Parathyroid adenoma (tissue), 2 donors: ENCODE measurements around the gene LRRC23.
A peak's percentile ranks its signal among the peaks of the same experiment; 100 is the strongest.
"Not testable (repeated sequence)": the region's sequence is repeated elsewhere in the genome, so short reads cannot be mapped to it uniquely, and the experiment has no call there.

Source experiments
- H2AFZ ChIP-seq: fragments of 300-600 bp; sonication (generic); one replicate; pipeline ENCODE4 v1.7.0; 2017; ENCODE audit warnings: antibody characterized with exemption, mild to moderate bottlenecking
- H3K27ac ChIP-seq: fragments of 300-600 bp; sonication (generic); one replicate; pipeline ENCODE4 v1.7.0; 2017
- H3K27me3 ChIP-seq: fragments of 300-600 bp; sonication (generic); one replicate; pipeline ENCODE4 v1.7.0; 2017; ENCODE audit warnings: low read length; ENCODE audit not compliant: control insufficient read depth, insufficient read depth
- H3K36me3 ChIP-seq: fragments of 300-600 bp; sonication (generic); one replicate; pipeline ENCODE4 v1.7.0; 2017; ENCODE audit warnings: low read length; ENCODE audit not compliant: control insufficient read depth, insufficient read depth
- H3K4me1 ChIP-seq: fragments of 300-600 bp; sonication (generic); one replicate; pipeline ENCODE4 v1.7.0; 2017; ENCODE audit warnings: control low read depth
- H3K4me2 ChIP-seq: fragments of 300-600 bp; sonication (generic); one replicate; pipeline ENCODE4 v1.7.0; 2017; ENCODE audit warnings: low read length
- H3K4me3 ChIP-seq: fragments of 300-600 bp; sonication (generic); one replicate; pipeline ENCODE4 v1.7.0; 2017; ENCODE audit warnings: low read depth, low read length
- H3K79me2 ChIP-seq: fragments of 300-600 bp; sonication (generic); one replicate; pipeline ENCODE4 v1.7.0; 2017; ENCODE audit warnings: control low read depth
- H3K9ac ChIP-seq: fragments of 300-600 bp; sonication (generic); one replicate; pipeline ENCODE4 v1.7.0; 2017; ENCODE audit warnings: mild to moderate bottlenecking
- H3K9me3 ChIP-seq: fragments of 300-600 bp; sonication (generic); one replicate; pipeline ENCODE4 v1.7.0; 2017; ENCODE audit warnings: low read length; ENCODE audit not compliant: control insufficient read depth
- CTCF ChIP-seq: fragments of 300-600 bp; sonication (generic); IDR thresholded peaks from one replicate; pipeline ENCODE4 v1.7.0; 2017; ENCODE audit warnings: antibody characterized with exemption, mild to moderate bottlenecking
- donor health status: primary hyperparathyroidism.

LRRC23 gene

GRCh38 chr12:6890789-6891645 is 13.6 kb upstream of the LRRC23 start:
- no peaks in the 10 kb centered on the region for H3K36me3 ChIP-seq
- peak overlapping the region; percentile 78 for H3K4me2 ChIP-seq
- no peaks in the 10 kb centered on the region for H3K27me3 ChIP-seq
- peak overlapping the region; percentile 81 for H3K27ac ChIP-seq
- H3K9me3 ChIP-seq, result no peaks in the 10 kb centered on the region
- H3K79me2 ChIP-seq, result no peaks in the 10 kb centered on the region
- no peak overlapping the region for H3K9ac ChIP-seq
- peak; percentile 95 for TF ChIP-seq CTCF
- H3K4me1 ChIP-seq, result peaks cover 6% of the 10 kb centered on the region
- peak overlapping the region; percentile 96 for H2AFZ ChIP-seq
- H3K4me3 ChIP-seq, result peak overlapping the region; percentile 62

GRCh38 chr12:6891646-6892001 is 13.0 kb upstream of the LRRC23 start:
- H3K79me2 ChIP-seq, result no peaks in the 10 kb centered on the region
- no peaks in the 10 kb centered on the region for H3K36me3 ChIP-seq
- no peaks in the 10 kb centered on the region for H3K27me3 ChIP-seq
- H3K4me1 ChIP-seq, result peaks cover 6% of the 10 kb centered on the region
- peak overlapping the region; percentile 74 for H3K4me2 ChIP-seq
- peak overlapping the region; percentile 81 for H3K27ac ChIP-seq
- H2AFZ ChIP-seq, result peak overlapping the region; percentile 96
- no peaks in the 10 kb centered on the region for H3K9me3 ChIP-seq
- no peak overlapping the region for H3K9ac ChIP-seq
- peak overlapping the region; percentile 59 for H3K4me3 ChIP-seq
- TF ChIP-seq CTCF, result no peak

DNA sequence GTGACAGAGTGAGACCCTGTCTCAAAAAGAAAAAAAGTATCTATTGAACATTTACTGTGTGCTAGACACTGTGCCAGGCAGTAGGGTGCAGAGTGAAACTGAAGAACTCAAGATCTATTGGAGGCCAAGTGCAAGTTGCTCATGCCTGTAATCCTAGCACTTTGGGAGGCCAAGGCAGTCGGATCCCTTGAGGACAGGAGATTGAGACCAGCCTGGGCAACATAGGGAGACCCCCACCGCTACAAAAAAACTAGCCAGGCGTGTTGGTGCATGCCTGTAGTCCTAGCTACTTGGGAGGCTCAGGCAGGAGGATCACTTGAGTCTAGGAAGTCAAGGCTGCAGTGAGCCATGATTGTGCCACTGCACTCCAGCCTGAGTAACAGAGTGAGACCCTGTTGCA is 11.9 kb upstream of the LRRC23 start:
- not testable (repeated sequence) for H3K27ac ChIP-seq, H3K79me2 ChIP-seq, H3K4me2 ChIP-seq, H3K9me3 ChIP-seq, H3K27me3 ChIP-seq, H2AFZ ChIP-seq, H3K9ac ChIP-seq, H3K4me3 ChIP-seq, H3K4me1 ChIP-seq, H3K36me3 ChIP-seq

DNA sequence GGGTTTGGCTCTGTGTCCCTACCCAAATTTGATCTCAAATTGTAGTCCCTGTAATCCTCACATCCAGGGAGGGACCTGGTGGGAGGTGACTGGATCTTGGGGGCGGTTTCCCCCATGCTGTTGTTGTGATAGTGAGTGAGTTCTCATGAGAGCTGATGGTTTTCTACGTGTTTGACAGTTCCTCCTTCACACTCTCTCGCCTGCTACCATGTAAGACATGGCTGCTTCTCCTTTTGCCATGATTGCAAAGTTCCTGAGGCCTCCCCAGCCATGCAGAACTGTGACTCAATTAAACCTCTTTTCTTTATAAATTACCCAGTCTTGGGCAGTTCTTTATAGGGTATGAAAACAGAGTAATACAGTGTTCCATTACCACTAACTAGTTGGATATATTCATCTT is 10.3 kb upstream of the LRRC23 start:
- Histone ChIP-seq H3K79me2 (no peaks in the 10 kb centered on the region), H3K4me3 (no peak overlapping the region), H3K4me1 (peaks cover 6% of the 10 kb centered on the region), H3K9me3 (no peaks in the 10 kb centered on the region), H3K36me3 (no peaks in the 10 kb centered on the region), H3K27me3 (no peaks in the 10 kb centered on the region), H3K9ac (no peak overlapping the region), H2AFZ (no peak overlapping the region), H3K27ac (no peak overlapping the region), H3K4me2 (no peak overlapping the region)
- no peak for TF ChIP-seq CTCF

- no peak overlapping the region for H3K27ac ChIP-seq
- H3K4me2 ChIP-seq, result no peak overlapping the region
- no peak for TF ChIP-seq CTCF
- H3K27me3 ChIP-seq, result no peaks in the 10 kb centered on the region
- no peak overlapping the region for H3K9ac ChIP-seq
- H3K9me3 ChIP-seq, result no peaks in the 10 kb centered on the region
- H3K36me3 ChIP-seq, result no peaks in the 10 kb centered on the region
- H3K79me2 ChIP-seq, result no peaks in the 10 kb centered on the region
- no peaks in the 10 kb centered on the region for H3K4me1 ChIP-seq
- no peak overlapping the region for H2AFZ ChIP-seq
- H3K4me3 ChIP-seq, result no peak overlapping the region
These were observed 7.7 kb upstream of the LRRC23 start for GRCh38 chr12:6896846-6897435.
